SH-SY5Y (cell line): ENCODE data around the gene PLSCR4.

Experiments used
- GATA2 ChIP-seq: IDR thresholded peaks from 2 replicates; pipeline ENCODE4 v1.6.1; 2011; ENCODE audit warnings: mild to moderate bottlenecking, low read depth, low read length
- GATA3 ChIP-seq: IDR thresholded peaks from 2 replicates; pipeline ENCODE4 v1.6.1; 2011; ENCODE audit warnings: low read depth, mild to moderate bottlenecking, low read length, moderate library complexity

PLSCR4 gene

DNA sequence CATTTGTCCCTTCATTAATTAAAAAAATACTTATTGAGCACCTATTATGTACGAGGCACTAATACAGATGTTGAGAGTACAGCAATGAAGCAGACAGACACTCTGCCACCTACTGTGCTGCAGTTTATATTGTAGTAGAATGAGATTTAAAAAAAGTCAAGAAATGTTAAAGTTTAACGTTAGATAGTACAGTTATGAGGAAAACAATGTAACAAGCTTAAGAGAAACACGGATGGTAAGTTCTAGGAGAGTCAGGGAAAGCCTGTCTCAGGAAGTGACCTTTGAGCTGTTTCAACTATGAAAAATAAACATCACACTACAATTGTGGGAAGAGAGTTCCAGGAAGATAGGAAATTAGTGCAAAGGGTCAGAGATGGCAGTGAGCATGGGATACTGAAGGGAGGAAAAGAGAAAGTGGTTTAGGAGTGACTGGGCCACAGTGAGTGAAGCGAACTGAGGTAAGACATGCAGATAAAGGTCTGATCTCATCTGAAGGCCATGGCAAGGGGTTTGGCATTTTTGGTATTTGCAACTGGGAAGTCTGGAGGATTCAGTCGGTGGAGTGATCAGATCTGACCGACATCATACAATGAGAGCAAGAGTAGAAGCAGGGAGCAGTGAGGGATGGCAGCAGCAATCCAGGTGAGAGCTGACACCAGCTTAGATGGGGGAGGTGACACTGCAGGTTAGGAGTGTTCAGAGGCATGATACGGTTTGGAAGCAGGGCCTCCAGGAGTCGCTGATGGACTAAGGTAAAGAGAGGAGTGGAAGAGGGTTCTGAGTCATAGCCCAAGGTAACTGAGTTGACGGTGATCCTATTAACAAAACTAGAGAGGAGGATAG, 28.5 kb downstream of the PLSCR4 start:
- TF ChIP-seq GATA2 (no peak), GATA3 (no peak)

DNA sequence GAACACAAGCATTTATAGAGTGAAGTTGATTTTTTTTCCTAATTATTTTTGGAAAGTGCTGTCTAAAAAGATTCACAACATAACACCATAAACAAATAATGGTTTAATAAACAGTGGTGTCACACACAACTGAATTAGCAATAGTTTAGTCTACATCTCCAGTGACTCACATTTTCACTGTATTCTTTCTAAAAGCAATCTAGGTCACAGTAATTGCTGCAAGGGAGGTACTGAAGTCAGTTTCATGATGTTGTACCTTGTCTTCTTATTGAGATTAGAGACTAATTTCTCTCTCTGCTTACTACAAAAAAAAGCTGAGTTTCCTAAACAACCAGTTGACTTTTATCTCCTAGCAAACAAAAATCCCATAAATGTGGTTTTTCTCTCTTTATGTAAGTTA, 29.6 kb downstream of the PLSCR4 start:
- no peak for TF ChIP-seq GATA3
- TF ChIP-seq GATA2 = no peak

DNA sequence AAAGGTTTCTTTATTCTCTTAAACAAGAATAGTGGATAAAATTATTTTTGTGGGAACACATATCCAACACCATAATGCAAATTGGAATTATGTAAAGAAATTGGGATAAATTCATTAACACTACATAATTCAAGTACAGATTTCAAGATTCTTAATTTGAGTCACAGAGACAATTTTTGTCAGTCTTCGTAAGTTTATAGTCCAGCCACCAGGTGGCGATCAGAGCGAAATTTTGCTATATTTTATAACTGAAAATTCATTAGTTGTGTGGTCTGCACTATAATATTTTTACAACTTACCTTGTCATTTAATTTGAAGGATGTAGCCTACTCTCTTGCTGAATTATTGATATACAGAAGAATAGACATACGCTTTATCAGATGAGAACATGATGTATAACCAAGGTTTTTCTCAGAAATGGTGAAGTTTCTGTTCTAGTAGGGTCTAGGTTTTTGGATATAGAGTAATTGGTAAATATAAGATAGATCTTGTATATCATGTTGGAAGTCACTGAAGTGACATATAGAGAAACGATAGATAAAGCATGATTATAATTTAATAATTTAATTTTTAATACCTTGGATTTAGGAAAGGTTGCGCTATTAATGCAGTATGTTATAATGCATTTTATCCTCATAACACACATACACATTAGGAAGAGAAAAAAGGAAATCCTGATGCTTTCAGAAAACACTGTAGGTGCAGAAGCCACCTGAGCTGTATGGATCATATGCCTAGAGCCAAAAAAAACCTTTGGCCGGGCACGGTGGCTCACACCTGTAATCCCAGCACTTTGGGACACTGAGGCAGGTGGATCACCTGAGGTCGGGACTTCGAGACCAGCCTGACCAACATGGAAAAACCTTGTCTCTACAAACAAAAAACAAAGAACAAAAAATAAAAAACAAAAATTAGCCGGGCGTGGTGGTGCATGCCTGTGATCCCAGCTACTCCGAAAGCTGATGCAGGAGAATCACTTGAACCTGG, 31.7 kb downstream of the PLSCR4 start:
- TF ChIP-seq GATA3 = no peak
- TF ChIP-seq GATA2 = no peak

DNA sequence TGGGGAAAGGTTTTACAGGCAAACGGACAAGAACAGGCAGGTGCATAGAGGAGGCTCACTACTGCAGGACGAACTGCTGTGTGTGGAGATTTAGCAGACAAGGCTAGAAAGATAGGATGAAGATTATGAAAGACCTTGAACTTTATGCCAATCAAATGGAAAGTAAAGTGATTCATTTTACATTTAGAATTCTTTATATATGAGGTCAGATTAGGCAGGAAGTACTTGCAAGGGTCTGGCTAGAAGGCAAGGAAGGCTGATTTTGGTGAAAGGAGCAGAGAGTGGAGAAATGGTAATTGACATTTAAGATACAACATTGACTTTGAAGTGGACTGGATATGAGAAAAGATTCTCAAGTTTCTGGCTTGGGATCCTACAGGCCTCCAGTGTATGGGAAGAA, 33.6 kb downstream of the PLSCR4 start:
- TF ChIP-seq GATA2 (no peak), GATA3 (no peak)

DNA sequence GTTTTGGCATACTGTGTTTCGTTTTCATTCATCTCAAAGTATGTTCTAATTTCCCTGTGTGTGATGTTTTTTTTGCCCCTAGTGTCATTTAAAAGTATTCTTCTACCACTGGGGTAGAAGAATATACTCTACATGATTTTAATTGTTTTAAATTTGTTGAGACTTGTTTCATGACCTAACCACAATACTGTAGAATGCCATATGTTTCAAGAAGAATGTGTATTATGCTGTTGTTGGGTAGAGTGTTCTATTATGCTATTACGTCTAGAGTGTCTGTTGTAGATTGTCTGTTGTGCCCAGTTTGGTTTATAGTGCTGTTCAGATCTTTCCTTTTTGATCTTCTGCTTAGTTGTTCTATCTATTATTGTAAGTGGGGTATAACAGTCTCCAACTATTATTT, 36.4 kb downstream of the PLSCR4 start:
- TF ChIP-seq GATA3 = no peak
- TF ChIP-seq GATA2 = no peak

DNA sequence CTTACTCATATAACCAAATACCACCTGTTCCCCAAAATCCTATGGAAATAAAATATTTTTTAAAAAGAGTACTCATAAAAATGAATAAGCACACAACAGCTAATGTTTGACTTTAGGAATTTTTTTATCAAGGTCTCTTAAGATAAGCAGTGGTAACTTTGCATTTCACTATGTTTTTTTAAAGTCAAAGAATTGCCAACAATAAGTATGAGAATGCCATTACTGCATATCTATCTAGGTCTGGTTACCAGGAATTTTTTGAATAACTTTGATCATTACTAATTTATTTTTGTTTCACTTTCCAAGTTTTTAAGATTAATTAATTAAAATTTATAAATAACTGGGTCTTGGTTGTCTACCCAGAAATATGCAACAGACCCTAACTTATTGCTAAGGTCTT, 41.5 kb downstream of the PLSCR4 start:
- TF ChIP-seq GATA2 = no peak
- TF ChIP-seq GATA3 = no peak

DNA sequence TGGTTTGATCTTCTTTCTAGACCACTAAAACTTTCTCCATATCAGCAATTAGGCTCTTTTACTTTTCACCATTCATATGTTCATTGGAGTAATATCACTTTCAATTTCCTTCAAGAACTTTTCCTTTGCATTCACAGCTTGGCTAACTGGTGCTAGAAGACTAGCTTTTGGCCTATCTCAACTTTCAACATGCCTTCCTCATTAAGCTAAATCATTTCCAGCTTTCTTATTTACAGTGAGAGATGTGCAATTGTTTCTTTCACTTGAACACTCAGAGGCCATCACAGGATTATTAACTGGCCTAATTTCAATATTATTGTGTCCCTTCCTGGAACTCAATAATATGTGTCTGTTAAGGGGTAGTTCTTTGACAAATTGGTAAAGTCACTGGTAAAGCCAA, 47.1 kb downstream of the PLSCR4 start:
- TF ChIP-seq GATA2 = no peak
- no peak for TF ChIP-seq GATA3

DNA sequence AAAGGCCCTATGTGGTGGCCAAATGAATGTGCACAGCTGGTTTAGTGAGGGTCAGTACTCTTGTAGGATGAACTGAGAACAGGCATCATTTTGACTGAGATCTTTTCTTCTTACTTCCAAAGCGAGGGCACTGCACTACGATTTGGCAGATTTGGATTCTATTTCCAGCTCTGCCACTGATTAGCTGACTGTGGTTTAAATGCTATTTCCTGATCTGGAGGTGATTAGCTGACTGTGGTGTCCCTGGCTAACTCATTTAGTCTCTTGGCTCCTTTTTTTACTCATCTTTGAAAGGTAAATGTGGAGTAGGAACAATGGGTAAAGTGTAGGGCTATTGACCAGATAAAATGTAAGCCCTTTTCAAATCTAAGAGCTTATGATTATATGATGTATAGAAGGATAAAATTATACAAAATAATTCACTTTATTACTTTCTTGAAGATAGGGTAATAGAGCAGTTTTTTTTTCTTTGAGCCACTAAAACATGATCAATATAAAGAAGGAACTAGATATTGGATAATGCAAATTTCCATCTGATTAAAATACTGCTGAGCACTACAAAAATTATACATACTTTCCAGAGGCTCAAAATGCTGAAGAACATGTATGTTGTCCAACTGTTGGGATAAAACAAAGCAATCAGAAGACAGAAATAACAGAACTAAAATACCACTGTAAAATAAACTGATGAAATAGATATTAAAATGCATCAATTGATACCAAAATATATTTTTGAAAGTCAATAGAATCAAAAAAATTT, 50.3 kb downstream of the PLSCR4 start:
- TF ChIP-seq GATA2 = no peak
- no peak for TF ChIP-seq GATA3

DNA sequence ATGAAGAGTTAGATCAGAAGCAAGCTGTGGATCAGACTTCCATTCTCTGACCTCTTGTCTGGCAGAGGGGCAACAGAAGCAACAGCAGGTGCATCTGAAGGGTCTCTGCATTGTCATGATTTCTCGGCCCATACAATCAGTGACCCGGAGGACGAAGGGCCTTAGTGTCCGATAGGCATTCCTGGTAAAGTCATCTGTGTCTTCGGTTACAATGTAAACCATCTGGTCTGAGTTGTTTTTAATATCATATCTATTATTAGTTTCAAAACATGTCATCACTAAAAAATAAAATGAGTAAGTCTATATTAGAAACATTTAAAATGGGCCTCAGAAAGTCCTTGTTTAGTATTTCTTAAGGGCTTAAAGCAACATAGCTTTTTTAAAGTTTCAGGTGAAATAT, 51.1 kb downstream of the PLSCR4 start:
- TF ChIP-seq GATA3 (no peak), GATA2 (no peak)

DNA sequence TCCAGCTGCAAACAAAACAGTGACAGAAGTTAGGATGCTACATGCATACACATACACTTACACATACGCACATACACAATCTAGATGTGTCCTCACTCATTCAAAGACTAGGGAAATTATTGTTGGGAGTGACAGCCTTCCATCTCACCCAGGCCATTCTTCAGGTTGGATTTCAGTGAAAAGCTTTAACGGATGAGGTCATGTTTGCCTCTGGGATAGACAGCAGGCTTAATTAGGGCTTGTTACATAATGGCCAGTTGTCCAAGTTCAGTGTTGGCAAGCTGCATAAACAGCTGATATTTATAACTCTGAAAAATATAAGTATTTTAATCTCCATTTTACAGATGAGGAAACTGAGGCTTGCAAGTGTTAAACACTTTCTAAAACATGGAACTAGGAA, 54.1 kb downstream of the PLSCR4 start:
- TF ChIP-seq GATA3 (no peak), GATA2 (no peak)

DNA sequence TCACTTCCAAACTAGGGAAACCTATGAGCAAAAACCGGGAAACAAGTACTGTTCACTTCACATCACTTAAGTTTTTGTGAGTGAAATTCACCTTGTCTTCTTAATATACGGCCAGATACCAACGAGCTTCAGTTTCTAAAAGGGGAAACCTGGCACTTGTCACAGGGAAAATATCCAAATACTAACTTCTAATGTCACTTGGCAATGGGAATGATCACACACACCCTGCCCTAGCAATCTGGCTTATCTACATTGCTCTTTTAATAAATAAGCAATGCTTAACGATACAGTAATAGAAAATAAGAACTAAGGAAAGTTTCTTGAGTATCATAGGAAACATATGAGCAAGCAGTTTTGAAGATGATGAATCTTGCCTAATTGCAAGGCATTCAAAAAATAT, 55.3 kb downstream of the PLSCR4 start:
- TF ChIP-seq GATA3 (no peak), GATA2 (no peak)

DNA sequence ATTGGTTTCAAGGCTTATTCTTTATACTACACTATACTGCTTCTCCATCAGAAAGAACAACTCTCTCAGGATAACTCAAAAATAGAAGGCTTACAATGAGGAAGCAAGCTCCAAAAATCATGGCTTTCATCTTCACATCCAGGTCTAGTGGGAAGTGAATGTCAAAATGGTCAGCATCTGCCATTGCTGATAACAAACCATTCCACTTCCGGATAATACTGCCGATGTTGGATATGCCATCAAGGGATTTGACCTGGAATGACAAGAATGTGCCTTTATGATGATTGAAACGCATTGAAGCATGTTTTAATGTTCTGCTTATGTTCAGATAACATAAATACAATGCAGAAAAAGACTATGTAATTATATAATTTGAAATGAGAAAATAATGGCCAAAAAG, 55.9 kb downstream of the PLSCR4 start:
- TF ChIP-seq GATA2 (no peak), GATA3 (no peak)

DNA sequence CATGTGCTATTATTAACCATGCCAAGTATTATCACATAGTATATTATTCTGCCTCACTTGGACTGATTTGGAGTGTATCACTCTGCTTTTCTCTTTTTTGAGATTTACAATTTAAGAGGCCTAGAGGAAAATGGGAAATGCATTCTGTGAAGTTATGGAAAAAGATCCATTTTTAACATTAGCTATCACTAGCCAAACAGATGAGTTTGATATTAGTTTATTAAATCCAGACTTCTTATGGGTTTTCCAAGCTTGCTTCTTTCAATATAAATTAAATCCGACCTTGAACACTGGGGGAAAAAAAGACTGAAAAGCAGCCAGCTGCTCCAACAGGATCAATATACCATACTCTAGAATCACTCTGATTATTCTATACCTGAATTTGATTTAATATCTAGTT, 59.9 kb downstream of the PLSCR4 start:
- TF ChIP-seq GATA3 (no peak), GATA2 (no peak)

DNA sequence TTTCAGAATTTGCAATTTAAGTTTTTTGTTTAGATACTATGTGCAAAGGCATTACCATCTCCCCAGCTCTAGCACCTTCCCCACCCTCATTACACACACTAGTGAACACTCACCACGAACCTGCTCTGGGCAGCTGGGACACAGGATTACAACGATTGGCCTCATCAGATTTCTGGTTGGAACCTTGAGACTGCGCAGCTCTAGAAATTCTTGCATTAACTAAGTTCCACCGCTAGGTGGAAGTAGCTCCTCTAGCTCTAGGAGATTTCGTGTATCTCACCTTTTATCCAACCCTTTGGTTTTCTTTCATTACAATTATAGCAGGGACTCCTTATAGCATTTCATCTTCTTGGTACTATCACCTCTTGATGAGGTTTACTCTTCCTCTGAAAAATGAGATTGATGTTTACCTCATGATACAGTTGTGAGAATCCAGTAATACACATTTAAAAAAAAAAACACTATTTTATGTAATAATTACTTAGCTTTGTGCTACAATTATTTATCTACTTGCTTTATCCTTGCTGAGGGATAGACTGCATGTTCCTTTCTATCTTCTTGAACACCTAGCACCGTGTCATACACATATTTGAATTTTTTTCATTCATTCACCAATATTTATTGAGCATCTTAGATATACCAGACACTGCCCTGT, 61.3 kb downstream of the PLSCR4 start:
- TF ChIP-seq GATA3 (no peak), GATA2 (no peak)
